Mesendoderm (in vitro differentiated cells): Measurements from ENCODE around the gene BRD9.

ENCODE experiments used
- DNase-seq: peaks from one replicate; pipeline ENCODE4 v3.0.0; 2013
- H2AK5ac ChIP-seq: 2 replicates; pipeline ENCODE4 v1.6.1; 2013; ENCODE audit warnings: low read length, inconsistent platforms
- H2BK120ac ChIP-seq: 2 replicates; pipeline ENCODE4 v1.6.1; 2013; ENCODE audit warnings: low read depth, mild to moderate bottlenecking, low read length, moderate library complexity, mixed read lengths
- H2BK15ac ChIP-seq: replicated peaks from 2 replicates; pipeline ENCODE4 v1.6.1; 2013; ENCODE audit warnings: low read depth, mild to moderate bottlenecking, moderate library complexity
- H2BK5ac ChIP-seq: 2 replicates; pipeline ENCODE4 v1.6.1; 2013; ENCODE audit warnings: low read length, inconsistent platforms
- H3K18ac ChIP-seq: 2 replicates; pipeline ENCODE4 v1.6.1; 2013; ENCODE audit warnings: mild to moderate bottlenecking, low read length, mixed read lengths
- H3K23ac ChIP-seq: one replicate; pipeline ENCODE4 v1.6.1; 2013; ENCODE audit warnings: low read length
- H3K27ac ChIP-seq: 2 replicates; pipeline ENCODE4 v1.5.1; 2013; ENCODE audit warnings: low read depth, mild to moderate bottlenecking, inconsistent platforms, low read length, moderate library complexity
- H3K27me3 ChIP-seq: 2 replicates; pipeline ENCODE4 v1.6.1; 2013; ENCODE audit warnings: low read length, control low read depth, mild to moderate bottlenecking, inconsistent platforms; ENCODE audit not compliant: insufficient read depth, poor library complexity
- H3K36me3 ChIP-seq: 2 replicates; pipeline ENCODE4 v1.6.1; 2013; ENCODE audit warnings: low read length, inconsistent platforms; ENCODE audit not compliant: control insufficient read depth, insufficient read depth
- H3K4ac ChIP-seq: one replicate; pipeline ENCODE4 v1.6.1; 2013; ENCODE audit warnings: low read depth, mild to moderate bottlenecking, low read length, moderate library complexity
- H3K4me1 ChIP-seq: 2 replicates; pipeline ENCODE4 v1.6.1; 2013; ENCODE audit warnings: low read depth, low read length, inconsistent platforms; ENCODE audit not compliant: control insufficient read depth
- H3K4me2 ChIP-seq: 2 replicates; pipeline ENCODE4 v1.6.1; 2013; ENCODE audit warnings: low read length
- H3K4me3 ChIP-seq: 2 replicates; pipeline ENCODE4 v1.5.1; 2013; ENCODE audit warnings: mild to moderate bottlenecking, low read length
- H3K56ac ChIP-seq: one replicate; pipeline ENCODE4 v1.6.1; 2013; ENCODE audit warnings: low read length
- H3K79me1 ChIP-seq: 2 replicates; pipeline ENCODE4 v1.6.1; 2013; ENCODE audit warnings: low read length, inconsistent platforms
- H3K79me2 ChIP-seq: 2 replicates; pipeline ENCODE4 v1.6.1; 2013; ENCODE audit warnings: mild to moderate bottlenecking, low read length; ENCODE audit not compliant: control insufficient read depth, insufficient read depth
- H3K9ac ChIP-seq: 2 replicates; pipeline ENCODE4 v1.6.1; 2013; ENCODE audit warnings: low read length, inconsistent platforms
- H4K5ac ChIP-seq: one replicate; pipeline ENCODE4 v1.6.1; 2013; ENCODE audit warnings: low read length
- H4K8ac ChIP-seq: one replicate; pipeline ENCODE4 v1.6.1; 2013; ENCODE audit warnings: low read depth, mild to moderate bottlenecking, control low read depth, low read length, moderate library complexity
- WGBS: extraction: QIAGEN DNeasy Blood & Tissue Kit; methylation state at CpG from one replicate; pipeline ENCODE4 v1.1.7; 2013; ENCODE audit warnings: low lambda C conversion rate, missing lambda C conversion rate; ENCODE audit not compliant: insufficient coverage; ENCODE audit errors: extremely low coverage; 5-methylcytosine and 5-hydroxymethylcytosine counted together

BRD9 gene

GRCh38 chr5:878125-878524 is 14.5 kb downstream of the BRD9 start:
- no peak overlapping the region for H3K56ac ChIP-seq
- no peak overlapping the region for H3K4me2 ChIP-seq
- H3K27me3 ChIP-seq: no peaks in the 10 kb centered on the region
- H3K36me3 ChIP-seq: peaks cover 26% of the 10 kb centered on the region
- no peak overlapping the region for H4K5ac ChIP-seq
- no peak overlapping the region for H2BK120ac ChIP-seq
- no peak overlapping the region for H3K4me3 ChIP-seq
- H4K8ac ChIP-seq: no peak overlapping the region
- no peak overlapping the region for H3K23ac ChIP-seq
- no CpG with 5 or more reads among the region's 15 CpGs for WGBS
- no peak overlapping the region for H3K18ac ChIP-seq
- H3K4ac ChIP-seq: no peak overlapping the region
- no peak for DNase-seq
- no peaks in the 10 kb centered on the region for H3K4me1 ChIP-seq
- no peak overlapping the region for H2AK5ac ChIP-seq
- peaks cover 16% of the 10 kb centered on the region for H3K79me2 ChIP-seq
- H2BK5ac ChIP-seq: no peak overlapping the region
- H3K79me1 ChIP-seq: peaks cover 31% of the 10 kb centered on the region
- H3K27ac ChIP-seq: no peak overlapping the region
- H2BK15ac ChIP-seq: no peak overlapping the region
- H3K9ac ChIP-seq: no peak overlapping the region

DNA sequence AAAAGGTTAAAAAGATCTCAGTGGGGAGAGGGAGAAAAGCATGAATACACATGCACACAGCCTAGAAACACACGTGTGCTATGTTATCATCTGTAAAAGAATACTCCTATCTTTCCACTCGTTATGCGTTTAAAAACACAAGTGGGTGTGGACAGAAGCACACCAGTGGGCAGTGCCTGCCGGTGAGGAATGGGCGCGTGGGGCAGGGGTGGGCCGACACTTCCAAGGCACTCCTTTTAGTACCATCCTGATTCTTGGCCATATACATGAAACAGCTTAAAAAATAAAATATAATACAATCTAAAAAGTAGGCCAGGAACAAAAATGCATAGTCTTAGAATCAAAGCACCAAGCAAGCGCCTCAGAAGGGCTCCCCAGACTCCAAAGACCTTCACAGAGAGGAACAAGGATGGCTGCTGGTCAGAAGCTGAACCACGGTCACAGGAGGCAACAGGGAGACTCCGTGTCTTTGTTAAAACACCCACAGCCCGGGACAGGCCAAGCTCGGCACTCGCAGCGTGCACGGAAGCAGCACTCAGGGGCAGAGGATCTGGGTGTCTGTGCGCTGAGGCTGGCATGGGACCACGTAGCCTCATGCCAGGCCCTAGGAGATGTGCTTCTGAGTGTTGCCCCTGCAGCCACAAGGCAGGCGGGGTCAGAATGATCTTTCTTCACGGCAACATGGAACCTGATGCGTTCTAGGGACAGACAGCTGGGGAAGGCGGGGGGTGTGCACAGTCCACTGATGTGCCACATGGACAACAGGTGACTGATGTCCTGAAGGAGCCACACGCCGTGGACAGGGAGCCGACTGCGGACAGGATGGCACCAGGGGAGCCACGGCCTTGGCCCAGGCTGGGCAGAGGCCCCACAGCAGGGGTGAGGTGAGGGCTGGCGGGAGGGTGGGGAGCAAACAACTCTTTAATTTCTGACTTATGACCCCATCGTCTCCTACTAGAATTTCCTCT is 15.9 kb downstream of the BRD9 start:
- no peak overlapping the region for H2BK5ac ChIP-seq
- H4K5ac ChIP-seq: no peak overlapping the region
- peaks cover 24% of the 10 kb centered on the region for H3K36me3 ChIP-seq
- no peak overlapping the region for H2BK15ac ChIP-seq
- no peak overlapping the region for H2AK5ac ChIP-seq
- H3K4me3 ChIP-seq: no peak overlapping the region
- H3K4me1 ChIP-seq: no peaks in the 10 kb centered on the region
- H3K4ac ChIP-seq: no peak overlapping the region
- no peaks in the 10 kb centered on the region for H3K27me3 ChIP-seq
- H3K79me2 ChIP-seq: peaks cover 3% of the 10 kb centered on the region
- WGBS: no CpG with 5 or more reads among the region's 28 CpGs
- H3K79me1 ChIP-seq: peaks cover 20% of the 10 kb centered on the region
- DNase-seq: no peak
- no peak overlapping the region for H3K4me2 ChIP-seq
- H4K8ac ChIP-seq: no peak overlapping the region
- H3K9ac ChIP-seq: no peak overlapping the region
- H3K18ac ChIP-seq: no peak overlapping the region
- no peak overlapping the region for H3K27ac ChIP-seq
- no peak overlapping the region for H3K56ac ChIP-seq
- H3K23ac ChIP-seq: no peak overlapping the region
- no peak overlapping the region for H2BK120ac ChIP-seq

DNA sequence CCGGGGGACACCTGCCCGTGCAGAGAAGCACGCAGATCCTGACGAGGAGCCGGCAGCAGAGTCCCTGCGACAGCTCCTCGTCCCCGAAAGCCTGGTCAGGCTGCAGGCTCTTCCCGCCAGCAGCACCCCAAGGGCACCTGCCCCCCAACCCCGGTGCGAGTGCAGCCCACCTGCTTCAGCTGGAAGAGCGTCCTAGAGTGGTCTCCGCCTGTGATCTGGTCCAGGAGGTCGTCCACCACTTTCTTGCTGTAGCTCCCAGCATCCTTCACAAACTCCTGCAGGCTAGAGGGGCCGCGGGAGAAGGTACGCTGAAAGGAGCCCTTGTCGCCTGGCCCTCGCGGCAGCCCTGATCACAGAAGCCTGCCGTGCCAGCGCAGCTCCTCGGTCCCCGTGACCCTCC is 16.7 kb downstream of the BRD9 start:
- H4K8ac ChIP-seq: no peak overlapping the region
- H3K4me2 ChIP-seq: no peak overlapping the region
- no peak overlapping the region for H2BK120ac ChIP-seq
- no peak overlapping the region for H3K9ac ChIP-seq
- no CpG with 5 or more reads among the region's 24 CpGs for WGBS
- H2BK5ac ChIP-seq: no peak overlapping the region
- peaks cover 23% of the 10 kb centered on the region for H3K36me3 ChIP-seq
- H2BK15ac ChIP-seq: no peak overlapping the region
- no peak overlapping the region for H4K5ac ChIP-seq
- peaks cover 17% of the 10 kb centered on the region for H3K79me1 ChIP-seq
- H2AK5ac ChIP-seq: no peak overlapping the region
- H3K23ac ChIP-seq: no peak overlapping the region
- DNase-seq: no peak
- H3K4ac ChIP-seq: no peak overlapping the region
- no peak overlapping the region for H3K18ac ChIP-seq
- no peak overlapping the region for H3K27ac ChIP-seq
- no peak overlapping the region for H3K4me3 ChIP-seq
- no peak overlapping the region for H3K56ac ChIP-seq
- H3K79me2 ChIP-seq: no peaks in the 10 kb centered on the region
- no peaks in the 10 kb centered on the region for H3K4me1 ChIP-seq
- no peaks in the 10 kb centered on the region for H3K27me3 ChIP-seq

GRCh38 chr5:873328-873727 is 19.3 kb downstream of the BRD9 start:
- H3K18ac ChIP-seq: no peak overlapping the region
- no peak overlapping the region for H2AK5ac ChIP-seq
- no peaks in the 10 kb centered on the region for H3K79me2 ChIP-seq
- H3K79me1 ChIP-seq: peaks cover 17% of the 10 kb centered on the region
- no peak overlapping the region for H3K56ac ChIP-seq
- H2BK5ac ChIP-seq: no peak overlapping the region
- peaks cover 41% of the 10 kb centered on the region for H3K36me3 ChIP-seq
- H2BK120ac ChIP-seq: no peak overlapping the region
- H3K4me3 ChIP-seq: no peak overlapping the region
- no peaks in the 10 kb centered on the region for H3K4me1 ChIP-seq
- no peak overlapping the region for H3K23ac ChIP-seq
- no peak overlapping the region for H4K8ac ChIP-seq
- H3K27ac ChIP-seq: no peak overlapping the region
- no peaks in the 10 kb centered on the region for H3K27me3 ChIP-seq
- H3K9ac ChIP-seq: no peak overlapping the region
- no peak overlapping the region for H2BK15ac ChIP-seq
- no peak for DNase-seq
- no peak overlapping the region for H3K4me2 ChIP-seq
- no CpG with 5 or more reads among the region's 8 CpGs for WGBS
- no peak overlapping the region for H3K4ac ChIP-seq
- H4K5ac ChIP-seq: no peak overlapping the region

DNA sequence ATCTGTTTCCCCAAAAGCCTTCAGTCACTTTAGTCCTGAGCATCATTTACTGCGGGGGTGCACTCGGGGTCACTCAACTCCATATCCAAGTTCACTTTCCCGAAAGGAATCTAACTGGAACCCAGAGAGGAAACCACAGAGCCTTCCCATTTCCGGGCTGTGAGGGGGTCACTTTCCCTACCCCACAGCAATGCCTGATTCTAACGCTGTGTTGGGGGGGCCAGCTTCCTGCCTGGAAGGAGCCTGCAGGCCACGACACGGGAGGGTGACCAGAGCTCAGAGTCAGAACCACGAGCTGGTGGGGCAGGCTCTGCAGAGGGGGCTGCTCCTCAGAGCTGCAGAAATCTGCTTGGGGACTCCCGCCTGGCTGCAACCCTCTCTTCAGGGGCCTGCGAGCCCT is 20.3 kb downstream of the BRD9 start:
- Histone ChIP-seq H3K56ac (no peak overlapping the region), H3K18ac (no peak overlapping the region), H3K4me3 (no peak overlapping the region), H3K4ac (no peak overlapping the region), H3K4me2 (no peak overlapping the region), H3K79me2 (no peaks in the 10 kb centered on the region), H3K27me3 (no peaks in the 10 kb centered on the region), H2BK15ac (no peak overlapping the region), H3K4me1 (no peaks in the 10 kb centered on the region), H3K36me3 (peaks cover 36% of the 10 kb centered on the region), H2AK5ac (no peak overlapping the region), H4K5ac (no peak overlapping the region), H2BK120ac (no peak overlapping the region), H3K9ac (no peak overlapping the region), H2BK5ac (no peak overlapping the region), H3K23ac (no peak overlapping the region), H3K27ac (no peak overlapping the region), H3K79me1 (peaks cover 13% of the 10 kb centered on the region), H4K8ac (no peak overlapping the region)
- no CpG with 5 or more reads among the region's 10 CpGs for WGBS
- no peak for DNase-seq
